Hepatocyte (in vitro differentiated cells): ENCODE data around the gene ANKS4B.

Experiments
- CTCF ChIP-seq: fragments of 200-600 bp; sonication (generic); IDR thresholded peaks from 2 replicates; pipeline ENCODE4 v1.5.1; 2016; ENCODE audit warnings: antibody characterized with exemption, mild to moderate bottlenecking; ENCODE audit not compliant: poor library complexity
- EZH2phosphoT487 ChIP-seq: fragments of 200-600 bp; sonication (generic); IDR thresholded peaks from one replicate; pipeline ENCODE4 v1.6.1; 2018; ENCODE audit warnings: antibody characterized with exemption, mild to moderate bottlenecking, low read depth, moderate library complexity; ENCODE audit not compliant: unreplicated experiment, severe bottlenecking

- TF ChIP-seq CTCF, result no peak
- TF ChIP-seq EZH2phosphoT487, result no peak
These were observed 51.8 kb downstream of the ANKS4B start for GRCh38 chr16:21285314-21285713.
